Ectodermal cell (in vitro differentiated cells): ENCODE measurements around the gene CHSY1.

Experiments used
- H3K27ac ChIP-seq: 2 replicates; pipeline ENCODE4 v1.7.0; 2013; ENCODE audit warnings: mild to moderate bottlenecking, low read depth, low read length; ENCODE audit not compliant: insufficient read depth, poor library complexity, severe bottlenecking
- H3K27me3 ChIP-seq: 2 replicates; pipeline ENCODE4 v1.7.0; 2013; ENCODE audit warnings: mild to moderate bottlenecking, low read length; ENCODE audit not compliant: insufficient read depth, control insufficient read depth, poor library complexity, severe bottlenecking
- H3K36me3 ChIP-seq: one replicate; pipeline ENCODE4 v1.7.0; 2013; ENCODE audit warnings: low read length; ENCODE audit not compliant: control insufficient read depth, insufficient read depth
- H3K4me1 ChIP-seq: one replicate; pipeline ENCODE4 v1.7.0; 2013; ENCODE audit warnings: low read length; ENCODE audit not compliant: control insufficient read depth, insufficient read depth
- H3K4me3 ChIP-seq: 2 replicates; pipeline ENCODE4 v1.7.0; 2013; ENCODE audit warnings: low read depth, low read length, control low read depth; ENCODE audit not compliant: insufficient read depth
- H3K9me3 ChIP-seq: 2 replicates; pipeline ENCODE4 v1.7.0; 2013; ENCODE audit warnings: mild to moderate bottlenecking, low read length, moderate library complexity; ENCODE audit not compliant: control insufficient read depth
- WGBS, 2 experiments: methylation state at CpG; one replicate each; pipeline ENCODE4 v1.1.7; 2013; ENCODE audit warnings: missing lambda C conversion rate in 2 of 2; 5-methylcytosine and 5-hydroxymethylcytosine counted together

The CHSY1 gene

GRCh38 chr15:101200181-101200580, 51.7 kb downstream of the CHSY1 start:
- no peaks in the 10 kb centered on the region for H3K27me3 ChIP-seq
- no peaks in the 10 kb centered on the region for H3K36me3 ChIP-seq
- no peak overlapping the region for H3K4me3 ChIP-seq
- peaks cover 27% of the 10 kb centered on the region for H3K4me1 ChIP-seq
- WGBS, 2 experiments, result 94 to 96% methylated on average over 9 of the region's 9 CpGs
- H3K9me3 ChIP-seq, result no peaks in the 10 kb centered on the region
- H3K27ac ChIP-seq, result no peak overlapping the region

DNA sequence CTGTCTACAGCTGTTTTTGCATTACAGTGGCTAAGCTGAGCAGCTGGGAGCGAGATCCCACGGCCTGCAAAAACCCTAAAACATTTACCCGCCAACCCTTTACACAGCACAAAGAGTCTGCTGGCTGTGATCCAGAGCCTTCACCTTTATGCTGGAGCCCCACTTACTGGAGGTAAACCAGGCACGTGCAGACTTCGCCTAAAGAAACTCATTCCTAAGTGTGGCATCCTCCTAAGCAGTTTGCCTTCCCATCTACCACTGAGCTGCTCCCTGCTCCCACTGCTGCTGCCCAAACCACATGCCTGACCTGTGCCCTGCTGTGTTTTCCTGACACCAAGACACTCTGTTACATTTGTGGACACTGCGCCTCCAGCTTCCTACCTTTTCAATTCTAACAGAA, 53.0 kb downstream of the CHSY1 start:
- Histone ChIP-seq H3K4me1 (peaks cover 27% of the 10 kb centered on the region), H3K36me3 (no peaks in the 10 kb centered on the region), H3K27ac (no peak overlapping the region), H3K9me3 (no peaks in the 10 kb centered on the region), H3K4me3 (no peak overlapping the region), H3K27me3 (no peaks in the 10 kb centered on the region)
- WGBS, 2 experiments, result 61 to 62% methylated on average over 6 of the region's 6 CpGs

- 90% methylated on average over 16 of the region's 16 CpGs for WGBS, 2 experiments
- Histone ChIP-seq H3K9me3 (no peaks in the 10 kb centered on the region), H3K27me3 (no peaks in the 10 kb centered on the region), H3K27ac (no peak overlapping the region), H3K36me3 (no peaks in the 10 kb centered on the region), H3K4me3 (no peak overlapping the region), H3K4me1 (peaks cover 27% of the 10 kb centered on the region)
Observed at GRCh38 chr15:101198031-101198575, 53.7 kb downstream of the CHSY1 start.

GRCh38 chr15:101194546-101195125, 57.2 kb downstream of the CHSY1 start:
- Histone ChIP-seq H3K27me3 (no peaks in the 10 kb centered on the region), H3K4me1 (peaks cover 22% of the 10 kb centered on the region), H3K4me3 (no peak overlapping the region), H3K36me3 (no peaks in the 10 kb centered on the region), H3K27ac (no peak overlapping the region), H3K9me3 (no peaks in the 10 kb centered on the region)
- WGBS, 2 experiments, result 96 to 97% methylated on average over 7 of the region's 8 CpGs

DNA sequence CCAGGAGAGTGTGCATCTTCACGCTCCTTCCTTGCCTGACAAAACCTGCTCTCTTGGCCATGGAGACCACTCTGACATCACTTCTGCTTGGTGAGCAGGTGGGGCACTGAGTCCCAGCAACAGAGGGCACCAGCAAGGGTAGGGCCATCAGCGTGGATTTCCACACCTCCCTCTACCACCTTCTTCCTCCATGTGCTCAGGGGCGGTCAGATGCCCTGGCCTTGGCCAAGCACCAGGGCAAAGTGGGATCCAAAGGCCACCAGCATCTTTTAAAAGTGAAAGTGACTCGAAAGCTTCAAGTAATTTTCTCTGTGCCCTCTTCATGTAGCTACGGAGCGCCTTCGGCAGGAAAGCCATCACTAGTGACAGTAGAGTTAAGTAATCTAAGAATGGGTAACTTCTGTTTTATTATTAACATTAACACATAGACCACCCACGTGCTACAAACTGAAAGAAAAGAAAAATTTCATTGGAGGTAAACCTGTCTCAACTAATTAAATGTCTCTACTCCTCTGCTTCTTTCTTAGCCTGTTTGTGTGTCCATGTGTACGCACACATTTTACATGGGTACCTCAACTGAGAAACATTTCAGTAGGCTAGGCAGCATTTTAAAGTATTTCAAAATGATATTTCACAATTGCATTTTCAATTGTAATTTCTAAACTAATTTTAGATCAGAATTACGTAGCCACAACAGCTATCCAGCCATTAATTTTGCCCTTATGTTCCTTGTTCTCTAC, 57.9 kb downstream of the CHSY1 start:
- Histone ChIP-seq H3K4me3 (no peak overlapping the region), H3K27ac (no peak overlapping the region)

GRCh38 chr15:101193120-101193644, 58.7 kb downstream of the CHSY1 start:
- H3K27ac ChIP-seq, result no peak overlapping the region
- H3K27me3 ChIP-seq, result no peaks in the 10 kb centered on the region
- H3K4me1 ChIP-seq, result peaks cover 14% of the 10 kb centered on the region
- no peaks in the 10 kb centered on the region for H3K9me3 ChIP-seq
- no peaks in the 10 kb centered on the region for H3K36me3 ChIP-seq
- H3K4me3 ChIP-seq, result no peak overlapping the region
- WGBS, 2 experiments, result 91 to 92% methylated on average over 17 of the region's 17 CpGs

More for the DNA sequence above, 57.9 kb downstream of the CHSY1 start:
- Histone ChIP-seq H3K36me3 (no peaks in the 10 kb centered on the region), H3K4me1 (peaks cover 21% of the 10 kb centered on the region), H3K9me3 (no peaks in the 10 kb centered on the region), H3K27me3 (no peaks in the 10 kb centered on the region)
- 90 to 93% methylated on average over 10 of the region's 10 CpGs for WGBS, 2 experiments

- Histone ChIP-seq H3K9me3 (no peaks in the 10 kb centered on the region), H3K4me3 (no peak overlapping the region), H3K4me1 (peaks cover 9% of the 10 kb centered on the region), H3K27ac (no peak overlapping the region), H3K36me3 (no peaks in the 10 kb centered on the region), H3K27me3 (no peaks in the 10 kb centered on the region)
- WGBS, 2 experiments, result 88 to 93% methylated on average over 3 of the region's 3 CpGs
Observed at GRCh38 chr15:101192081-101192480, 59.8 kb downstream of the CHSY1 start.

DNA sequence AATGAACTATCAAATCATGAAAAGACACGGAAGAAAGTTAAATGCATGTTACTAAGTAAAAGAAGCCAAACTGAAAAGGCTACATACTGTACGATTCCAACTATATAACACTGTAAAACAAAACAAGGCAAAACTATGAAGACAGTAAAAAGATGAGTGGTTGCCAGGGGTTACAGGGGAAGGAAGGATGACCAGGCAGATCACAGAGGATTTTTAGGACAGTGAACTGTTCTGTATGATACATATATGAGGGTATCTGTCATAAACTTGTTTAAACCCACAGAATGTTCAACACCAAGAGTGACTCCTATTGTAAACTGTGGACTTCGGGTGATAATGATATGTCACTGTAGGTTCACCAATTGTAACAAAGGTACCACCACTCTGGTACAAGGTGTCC, 60.6 kb downstream of the CHSY1 start:
- no peaks in the 10 kb centered on the region for H3K9me3 ChIP-seq
- 95 to 96% methylated on average over 2 of the region's 3 CpGs for WGBS, 2 experiments

GRCh38 chr15:101190092-101190595, 61.7 kb downstream of the CHSY1 start:
- H3K36me3 ChIP-seq, result no peaks in the 10 kb centered on the region
- peaks cover 9% of the 10 kb centered on the region for H3K4me1 ChIP-seq
- 74 to 82% methylated on average over 3 of the region's 3 CpGs for WGBS, 2 experiments
- no peak overlapping the region for H3K27ac ChIP-seq
- H3K27me3 ChIP-seq, result no peaks in the 10 kb centered on the region
- no peaks in the 10 kb centered on the region for H3K9me3 ChIP-seq
- no peak overlapping the region for H3K4me3 ChIP-seq

More for the DNA sequence above, 60.6 kb downstream of the CHSY1 start:
- Histone ChIP-seq H3K27ac (no peak overlapping the region), H3K4me3 (no peak overlapping the region), H3K4me1 (peaks cover 9% of the 10 kb centered on the region), H3K27me3 (no peaks in the 10 kb centered on the region), H3K36me3 (no peaks in the 10 kb centered on the region)

DNA sequence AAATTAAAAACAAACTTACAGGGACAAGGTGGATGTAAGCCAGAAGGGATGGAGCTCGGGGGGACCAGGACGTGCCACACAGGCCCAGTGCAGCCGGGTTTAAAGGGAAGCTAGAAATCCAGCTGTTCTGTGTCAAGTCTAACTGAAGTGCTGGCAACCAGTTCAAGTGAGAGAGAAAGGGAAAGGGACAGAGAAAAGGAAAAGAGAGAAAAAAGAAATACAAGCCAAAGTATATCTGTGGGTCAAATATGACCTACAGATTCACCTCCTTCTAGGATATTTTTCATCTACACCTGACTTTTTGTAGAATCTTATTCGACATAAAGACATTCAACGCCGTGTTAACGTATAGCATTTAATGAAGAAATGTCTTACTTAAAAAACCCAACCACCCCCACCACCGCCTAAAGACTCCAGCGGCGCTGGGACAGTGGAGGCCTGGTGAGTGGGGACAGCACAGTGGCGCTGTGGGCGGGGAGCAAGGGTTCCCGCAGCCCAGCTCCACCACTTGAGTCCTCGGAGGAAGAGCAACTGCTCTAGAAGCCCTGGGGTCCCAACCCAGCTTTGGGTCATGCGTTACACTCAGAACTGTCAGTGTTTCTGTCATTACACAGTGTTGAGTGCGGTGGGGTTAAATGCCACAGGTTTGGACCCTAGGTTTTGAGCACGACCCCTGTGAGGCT, 62.3 kb downstream of the CHSY1 start:
- 91 to 96% methylated on average over 17 of the region's 17 CpGs for WGBS, 2 experiments
- Histone ChIP-seq H3K4me1 (peaks cover 9% of the 10 kb centered on the region), H3K27ac (no peak overlapping the region), H3K9me3 (no peaks in the 10 kb centered on the region), H3K36me3 (no peaks in the 10 kb centered on the region), H3K27me3 (no peaks in the 10 kb centered on the region), H3K4me3 (no peak overlapping the region)
